Thoracic aorta (tissue), 2 donors: Measurements from ENCODE around the gene FTCDNL1. TPM values are rescaled to one million over a fixed set of nuclear protein-coding genes. Genes with fewer than 3 reads are reported as not detected.

ENCODE experiments used
- ATAC-seq: fragments of 150-250 bp; one replicate; pipeline ENCODE4 v1.8.0; 2017; ENCODE audit warnings: low read depth; ENCODE audit not compliant: insufficient number of reproducible peaks, low FRiP score
- DNase-seq: peaks from one replicate; pipeline ENCODE4 v3.0.0-alpha.2; 2020; ENCODE audit warnings: low spot score
- H3K27ac ChIP-seq, 2 donors: fragments of 200-600 bp; sonication (generic); 1 replicate in 1 of 2; 2 replicates in 1 of 2; pipeline ENCODE4 v1.5.1; 2016; ENCODE audit warnings: mild to moderate bottlenecking in 2 of 2, moderate library complexity in 2 of 2
- H3K27me3 ChIP-seq: fragments of 200-600 bp; sonication (generic); replicated peaks from 2 replicates; pipeline ENCODE4 v1.6.0; 2016; ENCODE audit warnings: mild to moderate bottlenecking; ENCODE audit not compliant: insufficient read depth
- H3K36me3 ChIP-seq: fragments of 200-600 bp; sonication (generic); one replicate; pipeline ENCODE4 v1.5.1; 2016
- H3K4me1 ChIP-seq, 2 donors: fragments of 200-600 bp; sonication (generic); 1 replicate in 1 of 2; 2 replicates in 1 of 2; pipeline versions ENCODE4 v1.5.1 to v1.6.0; 2016; ENCODE audit warnings: low read depth in 2 of 2, mild to moderate bottlenecking in 1 of 2; ENCODE audit not compliant: control insufficient read depth in 1 of 2
- H3K4me3 ChIP-seq: fragments of 200-600 bp; sonication (generic); 2 replicates; pipeline ENCODE4 v1.5.1; 2016; ENCODE audit warnings: mild to moderate bottlenecking
- H3K9me3 ChIP-seq: fragments of 200-600 bp; sonication (generic); 2 replicates; pipeline ENCODE4 v1.5.1; 2016
- CTCF ChIP-seq: fragments of 200-600 bp; sonication (generic); IDR thresholded peaks from one replicate; pipeline ENCODE4 v1.5.1; 2019; ENCODE audit warnings: antibody characterized with exemption
- total RNA-seq, 2 donors: library from RNA; depleted of rRNA; stranded (reverse); fragments of >200 nt; gene quantifications; one replicate each; pipeline versions ENCODE4 v1.1.0 to v1.2.3, GENCODE V29; 2016

The FTCDNL1 gene
- total RNA-seq, 2 donors from 2014 or later, result 3.4 TPM; not detected in 1

GRCh38 chr2:199739413-199740110 is 111.4 kb downstream of the FTCDNL1 start:
- no peaks in the 10 kb centered on the region for H3K27me3 ChIP-seq
- H3K9me3 ChIP-seq, result no peaks in the 10 kb centered on the region
- ATAC-seq, result no peak
- peak; percentile 87 for TF ChIP-seq CTCF
- no peak overlapping the region for H3K27ac ChIP-seq
- no peaks in the 10 kb centered on the region for H3K36me3 ChIP-seq
- peak; percentile 11 for DNase-seq
- H3K4me3 ChIP-seq, result no peak overlapping the region
- H3K4me1 ChIP-seq, result peaks cover 0 to 6% of the 10 kb centered on the region in 2 donors

- no peak for TF ChIP-seq CTCF
- Histone ChIP-seq H3K4me3 (no peak overlapping the region), H3K27ac (no peak overlapping the region), H3K36me3 (no peaks in the 10 kb centered on the region), H3K4me1 (peaks cover 0 to 6% of the 10 kb centered on the region in 2 donors), H3K9me3 (no peaks in the 10 kb centered on the region), H3K27me3 (no peaks in the 10 kb centered on the region)
- no peak for DNase-seq
- ATAC-seq, result no peak
Observed at GRCh38 chr2:199738727-199739412, 112.1 kb downstream of the FTCDNL1 start.

GRCh38 chr2:199734651-199735050 is 116.3 kb downstream of the FTCDNL1 start:
- H3K9me3 ChIP-seq, result no peaks in the 10 kb centered on the region
- no peaks in the 10 kb centered on the region for H3K36me3 ChIP-seq
- no peak overlapping the region for H3K27ac ChIP-seq
- peaks cover 0 to 2% of the 10 kb centered on the region in 2 donors for H3K4me1 ChIP-seq
- DNase-seq (no peak), ATAC-seq (no peak)
- H3K27me3 ChIP-seq, result no peaks in the 10 kb centered on the region
- H3K4me3 ChIP-seq, result no peak overlapping the region
- no peak for TF ChIP-seq CTCF

GRCh38 chr2:199734011-199734410 is 117.0 kb downstream of the FTCDNL1 start:
- H3K27me3 ChIP-seq, result no peaks in the 10 kb centered on the region
- TF ChIP-seq CTCF, result no peak
- H3K9me3 ChIP-seq, result no peaks in the 10 kb centered on the region
- H3K4me1 ChIP-seq, result no peaks in the 10 kb centered on the region
- no peak overlapping the region for H3K4me3 ChIP-seq
- DNase-seq (no peak), ATAC-seq (no peak)
- no peak overlapping the region for H3K27ac ChIP-seq
- H3K36me3 ChIP-seq, result no peaks in the 10 kb centered on the region

- Histone ChIP-seq H3K36me3 (no peaks in the 10 kb centered on the region), H3K27ac (no peak overlapping the region), H3K27me3 (no peaks in the 10 kb centered on the region), H3K4me1 (no peaks in the 10 kb centered on the region), H3K9me3 (no peaks in the 10 kb centered on the region), H3K4me3 (no peak overlapping the region)
- no peak for TF ChIP-seq CTCF
- DNase-seq (no peak), ATAC-seq (no peak)
Observed at GRCh38 chr2:199727801-199728200, 123.2 kb downstream of the FTCDNL1 start.
